GM18868 (cell line): ENCODE results near the gene MARCO.

ENCODE experiments used
- ATAC-seq: cut with Tn5 transposase; IDR thresholded peaks from one replicate; pipeline ENCODE4 v1.9.1; 2021; ENCODE audit warnings: mild to moderate bottlenecking, moderate library complexity; ENCODE audit not compliant: unreplicated experiment

The MARCO gene, protein sequence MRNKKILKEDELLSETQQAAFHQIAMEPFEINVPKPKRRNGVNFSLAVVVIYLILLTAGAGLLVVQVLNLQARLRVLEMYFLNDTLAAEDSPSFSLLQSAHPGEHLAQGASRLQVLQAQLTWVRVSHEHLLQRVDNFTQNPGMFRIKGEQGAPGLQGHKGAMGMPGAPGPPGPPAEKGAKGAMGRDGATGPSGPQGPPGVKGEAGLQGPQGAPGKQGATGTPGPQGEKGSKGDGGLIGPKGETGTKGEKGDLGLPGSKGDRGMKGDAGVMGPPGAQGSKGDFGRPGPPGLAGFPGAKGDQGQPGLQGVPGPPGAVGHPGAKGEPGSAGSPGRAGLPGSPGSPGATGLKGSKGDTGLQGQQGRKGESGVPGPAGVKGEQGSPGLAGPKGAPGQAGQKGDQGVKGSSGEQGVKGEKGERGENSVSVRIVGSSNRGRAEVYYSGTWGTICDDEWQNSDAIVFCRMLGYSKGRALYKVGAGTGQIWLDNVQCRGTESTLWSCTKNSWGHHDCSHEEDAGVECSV

DNA sequence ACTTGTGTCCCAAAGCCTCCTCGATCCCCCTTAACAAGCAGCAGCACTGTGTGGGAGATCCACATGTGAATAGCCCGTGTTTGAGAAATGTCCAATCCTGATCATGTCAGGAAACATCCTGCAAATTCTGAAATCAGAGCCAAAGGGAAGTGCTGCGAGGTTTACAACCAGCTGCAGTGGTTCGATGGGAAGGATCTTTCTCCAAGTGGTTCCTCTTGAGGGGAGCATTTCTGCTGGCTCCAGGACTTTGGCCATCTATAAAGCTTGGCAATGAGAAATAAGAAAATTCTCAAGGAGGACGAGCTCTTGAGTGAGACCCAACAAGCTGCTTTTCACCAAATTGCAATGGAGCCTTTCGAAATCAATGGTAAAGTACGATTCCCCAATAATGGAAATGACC is at the start of gene MARCO:
TSS of gene MARCO (plus strand) at position 164 of the 400 bp plus-strand sequence. CDS start at position 271, 107 bp downstream.
- ATAC-seq, result no peak

DNA sequence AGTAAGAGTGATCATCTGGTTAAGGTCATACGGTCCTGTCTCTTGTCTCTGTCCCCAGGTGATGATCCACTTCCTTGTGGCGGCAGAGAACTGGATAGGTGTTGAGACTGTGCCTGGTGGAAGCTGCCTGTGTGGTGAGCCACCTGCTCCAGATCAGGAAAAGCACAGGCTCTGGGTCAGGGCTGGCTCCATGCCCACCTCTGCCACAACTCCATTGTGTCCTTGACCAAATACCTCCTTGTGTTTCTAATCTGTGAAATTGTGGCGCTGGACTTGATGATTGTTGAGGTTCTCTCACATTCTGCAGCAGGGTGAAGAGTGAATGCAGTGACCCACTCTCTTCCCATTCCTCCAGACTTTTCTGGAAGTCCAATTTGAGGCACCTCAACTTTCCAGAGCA is 48.9 kb upstream of the MARCO start:
- no peak for ATAC-seq

DNA sequence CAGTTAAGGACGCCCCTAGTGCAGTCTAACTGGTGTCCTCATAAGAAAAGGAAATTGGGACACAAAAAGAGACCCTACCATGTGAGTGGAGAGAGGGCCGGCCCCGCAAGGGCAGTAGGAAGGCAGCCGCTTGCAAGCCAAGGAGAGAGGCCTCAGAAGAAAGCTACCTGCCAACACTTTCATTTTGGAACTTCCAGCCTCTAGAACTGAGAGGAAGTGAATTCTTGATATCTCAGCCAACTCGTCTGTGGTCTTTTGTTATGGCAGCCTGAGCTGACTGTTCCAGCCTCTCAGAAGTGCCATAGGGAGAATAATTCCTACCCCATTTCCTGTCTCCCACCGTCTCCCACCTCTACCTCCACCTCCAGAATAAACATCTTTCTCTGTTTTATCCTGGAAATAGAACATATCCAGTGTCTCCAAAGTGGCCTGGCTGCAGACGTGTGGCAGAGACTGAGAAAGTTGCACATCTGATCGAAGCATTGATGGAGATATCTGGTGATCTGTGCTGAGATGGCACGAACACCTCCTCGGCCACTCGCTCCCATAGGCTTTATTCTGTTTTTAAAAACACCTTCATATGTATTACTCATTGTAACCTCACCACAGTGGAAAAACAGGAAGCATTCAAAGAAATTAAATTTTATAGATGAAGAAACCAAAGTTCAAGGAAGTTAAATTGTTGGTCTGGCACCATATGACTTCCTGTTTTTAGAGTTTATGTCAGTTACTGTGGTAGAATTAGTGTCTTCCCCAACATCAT is 39.5 kb upstream of the MARCO start:
- no peak for ATAC-seq

DNA sequence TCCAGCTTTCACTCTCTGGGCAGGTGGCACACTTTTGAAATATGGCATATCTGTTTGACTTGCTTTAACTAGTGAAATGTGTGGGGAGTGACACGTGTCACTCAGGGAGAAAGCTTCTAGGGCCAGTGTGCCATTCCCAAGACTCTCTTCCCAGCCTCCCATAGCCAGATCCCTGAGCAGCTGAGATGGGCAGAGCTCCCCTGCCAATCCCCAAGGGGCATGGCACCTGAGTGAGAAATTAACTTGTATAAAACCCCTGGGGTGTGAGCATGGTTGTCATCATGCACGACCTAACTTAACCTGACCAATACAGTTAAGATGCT is 39.0 kb upstream of the MARCO start:
- no peak for ATAC-seq

DNA sequence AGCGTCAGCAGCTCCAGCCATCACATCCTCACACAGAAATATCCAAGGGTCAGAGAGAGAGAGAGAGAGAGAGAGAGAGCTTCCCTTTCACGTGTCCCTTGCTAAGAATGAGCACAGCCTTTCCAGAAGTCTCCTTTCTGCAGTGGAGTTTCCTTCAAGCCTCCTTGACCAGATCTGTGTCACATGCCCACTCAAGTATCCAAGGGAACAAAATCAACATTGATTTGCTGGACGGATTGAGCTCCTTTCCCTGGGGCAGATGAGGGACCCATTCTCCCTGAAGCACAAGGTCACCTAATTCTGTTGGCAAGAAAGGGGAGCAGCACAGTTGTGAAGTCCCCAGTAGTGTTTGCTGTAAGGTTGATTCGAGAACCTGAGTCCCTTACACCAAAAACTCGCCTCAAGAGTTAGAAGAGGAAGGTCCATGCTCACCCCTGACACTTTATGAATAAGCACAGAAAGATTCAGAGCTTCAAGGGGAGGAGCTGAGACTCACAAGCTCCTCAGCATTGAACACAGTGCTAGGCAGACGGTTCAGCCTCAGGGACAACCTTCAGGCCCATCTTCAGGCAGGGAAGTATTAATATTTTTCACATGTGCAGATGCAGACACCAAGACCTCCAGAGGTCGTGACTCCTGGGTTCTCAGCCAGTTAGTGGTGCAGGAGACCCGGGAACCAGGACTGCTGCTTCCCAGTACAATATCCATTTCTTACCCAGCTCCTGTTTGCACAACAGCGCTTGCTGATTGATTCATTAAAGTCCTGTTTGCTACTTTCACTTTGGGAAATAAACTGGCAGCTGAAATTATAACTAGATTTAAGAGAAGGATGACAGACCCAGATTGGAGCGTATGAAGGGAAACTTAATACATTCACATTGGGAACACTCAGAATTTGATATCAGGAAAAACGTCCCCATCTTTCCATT is 38.2 kb upstream of the MARCO start:
- no peak for ATAC-seq

DNA sequence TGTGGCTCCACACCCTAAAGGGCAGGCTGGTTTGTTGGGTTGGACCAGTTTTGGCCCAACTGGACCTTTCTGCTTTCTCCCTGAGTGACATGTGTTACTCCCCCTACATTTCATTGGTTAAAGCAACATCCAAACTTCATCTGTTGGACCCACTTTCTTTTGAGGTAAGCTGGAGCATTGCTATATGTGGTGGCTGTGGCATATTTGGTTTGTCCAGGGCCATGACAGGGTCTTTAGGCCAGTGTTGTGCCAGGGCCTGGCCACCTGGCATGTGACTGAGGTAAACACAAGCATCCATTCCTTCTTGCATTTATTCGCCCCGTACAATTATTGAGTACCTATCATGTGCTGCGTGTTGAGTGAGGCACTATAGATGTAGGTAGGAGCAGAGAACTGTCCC is 36.8 kb upstream of the MARCO start:
- no peak for ATAC-seq

DNA sequence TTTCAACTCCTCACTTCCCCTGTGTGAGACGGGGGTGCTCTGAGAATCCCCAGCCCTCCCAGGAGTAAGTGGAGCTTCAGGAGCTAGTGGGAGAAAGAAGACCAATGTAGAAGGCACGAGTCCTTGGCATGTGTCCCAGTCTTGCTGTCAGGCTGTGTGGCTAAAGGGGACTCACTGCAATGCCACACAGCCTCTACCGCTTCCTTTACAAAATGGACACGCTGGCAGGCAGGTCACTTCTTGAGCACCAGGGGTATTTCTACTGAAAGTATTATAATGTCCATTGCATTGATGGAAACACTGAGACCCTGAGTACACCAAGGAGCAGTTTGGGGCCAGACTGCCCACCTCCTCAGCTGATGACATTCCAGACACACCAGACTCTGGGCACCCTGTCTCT is 35.8 kb upstream of the MARCO start:
- no peak for ATAC-seq

DNA sequence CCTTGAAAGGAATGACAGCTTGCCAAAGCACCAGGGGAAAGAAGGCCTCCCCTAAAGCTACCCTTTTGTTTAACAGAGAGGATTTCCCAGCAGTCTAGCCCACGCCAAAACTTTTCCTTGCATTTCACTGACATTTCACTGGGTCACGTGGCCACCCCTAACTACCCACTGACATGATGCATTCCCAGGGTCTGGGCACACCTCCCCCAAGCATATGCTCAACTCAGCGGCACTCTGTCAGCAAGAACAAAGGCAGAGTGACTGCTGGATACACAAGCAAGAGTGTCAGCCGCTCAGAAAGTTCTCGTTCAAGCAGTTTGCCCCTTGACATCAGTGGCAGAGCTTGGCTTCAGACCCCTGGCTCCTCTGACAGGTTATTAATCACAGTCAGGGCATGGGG is 34.2 kb upstream of the MARCO start:
- no peak for ATAC-seq

DNA sequence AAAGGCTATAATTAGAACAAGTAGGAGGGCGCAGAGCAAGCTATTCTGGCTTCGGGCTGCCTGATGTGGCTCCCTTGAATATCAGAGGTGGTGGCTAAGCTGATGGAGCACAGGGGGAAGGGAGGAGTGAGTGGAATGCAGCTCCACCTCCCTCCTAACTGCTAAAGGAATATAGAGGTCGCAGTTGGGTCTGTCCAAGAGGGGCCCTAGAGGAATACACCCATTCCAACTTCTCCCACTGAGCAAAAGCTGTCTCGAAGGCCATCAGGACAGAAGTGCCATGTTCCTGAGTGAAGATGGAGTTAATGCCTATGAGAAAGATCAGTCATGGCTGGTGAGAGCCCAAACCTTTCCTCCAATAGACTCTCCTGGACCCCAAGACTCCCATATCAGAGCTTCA is 32.8 kb upstream of the MARCO start:
- ATAC-seq, result no peak

DNA sequence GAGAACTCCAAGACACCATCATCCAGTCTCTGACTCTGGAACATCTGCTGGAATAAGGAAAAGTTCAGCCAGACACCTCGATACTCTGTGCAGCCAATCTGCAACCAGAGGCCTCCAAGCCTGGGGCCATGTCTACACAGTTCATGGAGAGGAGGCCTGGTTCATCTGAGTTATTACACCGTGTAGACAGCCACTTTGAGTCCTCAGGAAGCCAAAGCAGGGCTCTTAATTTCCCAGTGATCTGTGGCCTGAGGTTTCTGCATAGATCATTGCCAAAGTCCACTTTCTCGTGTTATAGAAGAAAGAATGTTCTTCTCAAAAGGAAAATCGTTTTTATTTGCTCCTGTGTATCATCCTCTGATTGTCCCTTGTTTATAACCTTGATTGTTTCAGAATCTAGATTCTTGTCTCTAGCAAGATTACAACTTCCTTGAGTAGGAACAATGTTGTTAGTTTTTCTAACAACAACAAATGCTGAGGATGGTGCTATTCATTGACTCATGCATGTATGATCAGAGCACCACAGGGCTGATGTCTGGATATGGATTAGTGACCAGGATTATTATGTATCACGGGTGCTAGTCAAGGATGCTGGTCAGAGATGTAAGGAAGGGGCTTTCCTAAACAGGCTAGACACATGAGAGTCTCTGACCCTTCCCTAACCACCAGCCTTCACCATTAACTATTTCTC is 30.7 kb upstream of the MARCO start:
- no peak for ATAC-seq

DNA sequence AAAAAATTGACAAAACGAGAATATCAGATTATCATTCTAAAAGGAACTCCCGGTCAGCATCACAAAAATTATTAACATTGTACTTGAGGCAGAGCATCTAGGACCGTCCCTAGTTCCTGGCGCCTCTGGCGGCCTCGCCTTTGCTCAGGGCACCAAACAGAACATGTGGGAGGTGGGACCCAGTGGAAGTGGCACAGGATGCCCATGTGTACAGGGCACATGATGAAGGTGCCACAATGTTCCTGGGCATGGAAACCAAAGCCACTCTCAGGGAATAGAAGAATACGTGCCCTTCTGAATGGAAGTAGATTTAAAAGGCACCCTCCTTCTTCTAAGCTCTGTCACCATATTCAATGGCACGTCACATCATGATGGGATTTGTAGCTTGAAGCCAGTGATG is 30.1 kb upstream of the MARCO start:
- no peak for ATAC-seq

DNA sequence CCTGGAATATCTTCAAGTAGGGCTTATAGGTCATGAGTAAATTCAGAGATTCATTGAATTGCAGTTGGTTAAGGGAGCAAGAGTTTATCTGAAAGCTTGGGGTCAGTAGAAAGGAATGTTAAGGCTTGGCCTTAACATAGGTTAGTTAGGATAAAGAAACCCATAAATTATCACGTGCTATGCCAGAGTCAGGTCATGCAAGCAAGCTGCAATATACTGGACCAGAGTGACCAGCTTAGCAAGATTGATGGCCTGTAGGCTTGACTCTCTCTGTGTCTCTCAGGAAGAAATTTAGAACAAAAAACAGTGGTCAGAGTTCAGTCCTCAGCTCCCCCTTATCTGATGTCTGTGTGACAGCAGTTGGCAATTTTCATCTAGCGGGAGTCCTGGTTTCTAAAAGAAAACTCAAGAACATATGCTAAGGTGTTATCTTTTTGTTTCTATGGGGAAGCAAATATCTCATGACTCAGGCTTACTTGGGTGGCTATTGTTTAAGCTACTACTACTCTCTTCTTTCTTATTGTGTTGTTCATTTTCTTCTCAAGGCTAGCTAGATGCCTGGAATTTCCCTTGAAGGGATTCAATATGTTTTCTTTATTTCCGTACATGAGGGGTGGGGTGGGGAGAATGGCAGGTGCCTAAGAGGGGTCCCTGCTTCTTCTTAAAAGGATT is 28.7 kb upstream of the MARCO start:
- no peak for ATAC-seq

DNA sequence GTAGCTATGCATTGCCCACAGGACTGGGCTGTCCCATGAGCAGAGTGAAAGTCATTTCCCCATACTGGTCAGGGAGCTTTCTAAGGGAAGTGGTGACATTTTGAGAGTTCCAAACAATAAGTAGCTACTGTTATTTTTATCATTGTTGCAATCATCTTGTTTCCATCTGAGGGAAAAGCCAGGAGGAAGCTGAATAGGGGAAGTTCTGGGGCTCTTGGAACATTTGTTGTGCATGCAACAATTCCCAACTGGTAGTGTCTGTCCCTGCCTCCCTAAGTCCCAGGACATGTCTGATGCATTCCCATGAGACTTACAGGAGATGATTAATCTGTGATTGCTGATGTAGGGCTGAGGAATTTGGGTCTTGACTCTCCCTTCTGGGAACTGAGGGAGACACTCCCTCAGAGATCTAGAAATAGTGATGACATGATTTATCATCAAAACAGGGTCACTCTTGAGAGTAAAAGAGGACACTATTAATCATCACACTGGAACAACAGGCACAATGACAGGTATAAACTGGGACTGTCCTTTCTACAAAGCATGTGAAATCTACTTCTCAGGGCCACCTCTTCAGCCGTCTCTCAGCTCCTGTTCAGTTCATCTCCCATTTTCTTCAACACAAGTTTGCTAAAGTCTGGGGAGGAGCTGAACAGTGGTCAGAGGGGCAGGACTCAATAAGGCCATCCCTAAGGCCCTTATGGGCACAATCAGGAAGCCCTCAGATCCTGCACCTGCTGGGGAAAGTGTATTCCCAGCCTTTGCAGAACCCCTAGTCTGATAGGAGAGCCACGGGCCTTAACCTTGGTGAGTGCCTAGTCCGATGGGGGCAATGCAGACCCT is 28.0 kb upstream of the MARCO start:
- ATAC-seq, result no peak

DNA sequence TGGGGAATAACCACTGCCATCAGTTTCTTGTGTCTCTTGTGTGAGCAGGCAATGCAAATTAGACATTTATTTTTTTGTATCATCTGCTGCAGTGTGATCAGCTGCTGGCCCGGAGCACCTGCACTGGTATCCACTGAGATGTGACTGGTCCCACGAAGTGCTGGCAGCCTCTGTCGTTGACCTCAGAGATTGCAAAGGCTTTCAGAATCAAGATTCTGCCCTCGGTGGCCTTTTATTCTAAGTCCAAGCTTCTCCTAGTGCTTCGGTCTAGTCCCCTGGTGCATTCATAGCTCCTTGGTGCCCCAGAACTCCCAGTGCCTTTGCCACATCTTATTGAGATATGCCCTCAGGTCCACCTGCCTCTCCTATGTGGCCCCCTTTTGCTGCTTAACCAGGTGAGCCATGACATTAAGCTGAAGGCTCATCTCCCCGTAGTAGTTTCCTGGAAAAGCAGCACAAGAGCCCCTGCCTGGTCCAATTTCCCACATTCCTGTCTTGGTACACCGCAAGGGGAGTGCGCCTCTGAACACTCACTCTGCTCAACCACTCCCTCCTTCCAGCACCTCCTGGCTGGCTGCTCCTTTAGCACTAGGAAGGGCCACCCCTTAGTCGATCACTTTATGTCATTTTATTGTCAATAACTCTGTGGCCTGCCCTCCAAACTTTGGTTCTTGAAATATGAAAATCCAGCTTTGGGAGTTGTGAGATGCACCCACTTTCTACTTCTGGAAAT is 27.1 kb upstream of the MARCO start:
- ATAC-seq, result no peak

DNA sequence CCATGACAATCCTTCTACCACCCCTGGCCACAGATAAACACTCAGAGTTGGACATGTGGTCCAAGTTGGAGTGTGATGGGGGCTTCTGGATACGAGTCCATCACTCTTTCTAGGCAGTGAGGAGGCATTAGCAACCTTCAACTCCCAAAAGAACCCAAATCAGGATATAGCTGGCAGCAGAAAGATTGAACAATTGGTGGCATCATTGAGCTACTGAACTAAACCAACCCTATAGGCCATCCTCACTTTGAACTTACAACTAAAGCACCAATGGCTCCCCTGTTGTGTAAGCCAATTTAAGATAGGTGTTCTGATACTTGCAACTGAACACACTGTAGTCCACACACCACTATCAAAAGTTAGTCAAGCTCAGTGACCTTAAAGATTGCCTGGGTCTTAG is 24.0 kb upstream of the MARCO start:
- no peak for ATAC-seq

DNA sequence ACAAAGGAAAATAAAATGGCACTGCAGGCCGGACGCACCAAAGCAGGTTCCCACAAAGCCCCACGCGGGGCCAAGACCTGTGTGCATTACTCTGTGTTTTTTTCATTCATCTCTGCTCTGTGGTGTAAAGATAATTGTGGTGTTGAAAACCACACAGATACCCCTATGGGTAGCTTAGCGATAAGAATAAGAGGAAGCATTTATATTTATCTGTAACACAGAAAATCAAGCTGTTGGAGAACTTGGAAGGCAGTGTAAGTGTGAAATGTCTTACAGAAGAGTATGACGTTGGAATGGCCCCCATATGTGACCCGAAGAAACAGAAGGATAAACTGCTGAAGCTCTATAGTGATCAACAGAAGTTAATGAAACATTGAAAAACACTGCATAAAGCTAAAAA is 20.3 kb upstream of the MARCO start:
- ATAC-seq, result no peak

DNA sequence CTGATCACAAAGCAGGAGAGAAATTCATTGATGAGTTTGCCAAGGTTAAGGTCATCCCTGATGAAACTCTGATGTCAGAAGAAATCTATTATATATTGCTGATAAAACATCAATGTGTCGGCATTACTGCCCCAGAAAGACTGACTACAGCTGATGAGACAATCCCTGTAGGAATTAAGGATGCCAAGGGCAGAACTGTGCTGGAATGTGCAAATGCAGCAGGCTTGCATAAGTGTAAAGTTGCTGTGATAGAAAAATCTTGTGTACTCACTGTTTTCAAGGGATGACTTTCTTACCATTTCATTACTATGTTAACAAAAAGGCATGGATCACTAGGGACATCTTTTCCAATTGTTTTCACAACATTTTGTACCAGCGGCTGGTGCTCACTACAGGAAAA is 19.7 kb upstream of the MARCO start:
- ATAC-seq, result no peak

DNA sequence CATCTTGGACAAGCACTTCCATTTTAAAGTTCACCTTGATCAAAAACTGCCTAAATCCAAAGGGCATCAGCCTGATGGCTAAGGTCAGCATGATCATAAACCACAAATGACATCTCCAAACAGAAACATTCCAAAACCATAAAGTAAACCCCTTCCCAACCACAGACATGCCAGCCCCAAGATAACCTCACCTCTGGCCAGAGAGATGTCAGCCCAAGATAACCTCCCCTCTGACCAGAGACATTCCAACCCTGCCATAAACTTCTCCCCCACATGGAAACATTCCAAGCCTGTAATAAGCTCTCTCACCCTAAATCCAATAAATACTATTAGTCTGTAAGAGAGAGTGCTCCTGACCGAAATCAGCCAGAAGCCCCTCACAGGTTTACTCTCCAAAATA is 18.6 kb upstream of the MARCO start:
- ATAC-seq, result no peak

DNA sequence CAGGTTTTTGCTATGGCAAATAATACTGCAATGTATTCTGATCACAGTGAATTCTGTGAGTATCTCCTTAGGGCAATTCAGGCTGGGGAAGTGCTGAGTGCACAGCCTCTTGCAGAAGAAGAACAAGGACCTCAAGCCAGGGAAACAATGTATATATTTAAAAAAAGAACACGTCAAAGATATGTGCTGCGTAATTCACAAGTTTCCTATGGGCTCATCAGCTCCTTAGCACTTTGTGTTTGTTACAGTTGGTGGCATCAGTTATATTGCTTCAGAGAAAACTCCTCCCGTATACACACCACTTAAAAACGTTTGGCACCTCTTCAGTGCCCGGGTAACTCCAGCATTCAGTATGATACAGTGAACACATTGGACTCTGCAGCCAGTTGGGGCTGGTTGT is 16.5 kb upstream of the MARCO start:
- no peak for ATAC-seq
